MM.1S (cell line): ENCODE results near the gene MZT2B.
"Not testable (repeated sequence)": the region's sequence is repeated elsewhere in the genome, so short reads cannot be mapped to it uniquely, and the experiment has no call there.

Experiments used
- CTCF ChIP-seq: fragments of 300-600 bp; sonication (generic); IDR thresholded peaks from 2 replicates; pipeline ENCODE4 v1.5.1; 2016; ENCODE audit warnings: antibody characterized with exemption, low read length, mixed read lengths
- EZH2 ChIP-seq: fragments of 300-600 bp; sonication (generic); optimal IDR thresholded peaks from 2 replicates; pipeline ENCODE3; 2017; ENCODE audit warnings: low read depth, mild to moderate bottlenecking, antibody characterized with exemption, low read length, mixed read lengths

DNA sequence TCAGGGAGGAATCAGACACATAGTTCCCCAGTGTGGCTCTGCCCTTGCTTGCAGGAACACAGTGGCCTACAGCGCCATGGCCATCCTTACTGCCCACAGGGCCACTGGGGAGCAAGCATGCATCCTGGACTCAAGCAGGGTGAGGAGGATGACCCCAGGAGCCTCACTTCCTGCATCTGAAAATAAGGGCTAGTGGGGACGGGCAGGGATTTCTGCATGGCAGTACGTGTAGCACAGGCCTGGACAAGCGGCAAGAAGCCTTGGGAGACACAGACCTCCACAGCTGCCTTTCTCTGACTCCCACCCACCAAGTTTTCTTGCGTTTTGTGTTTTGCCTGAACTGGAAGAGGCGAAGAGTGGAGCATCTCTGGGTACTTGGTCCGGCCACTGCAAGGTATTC, 19.6 kb upstream of the MZT2B start:
- TF ChIP-seq EZH2, CTCF: not testable (repeated sequence)
